GM19467 (cell line): ENCODE data around the gene PLK1.
"Not testable (repeated sequence)": the region's sequence is repeated elsewhere in the genome, so short reads cannot be mapped to it uniquely, and the experiment has no call there.

ENCODE experiments used
- ATAC-seq: cut with Tn5 transposase; IDR thresholded peaks from one replicate; pipeline ENCODE4 v1.9.1; 2021; ENCODE audit warnings: mild to moderate bottlenecking, moderate library complexity; ENCODE audit not compliant: unreplicated experiment

The PLK1 gene

GRCh38 chr16:23706439-23706838 is 27.8 kb downstream of the PLK1 start:
- no peak for ATAC-seq

- ATAC-seq, result no peak
Observed at GRCh38 chr16:23709536-23709935, 30.8 kb downstream of the PLK1 start.

GRCh38 chr16:23710008-23710407 is 31.3 kb downstream of the PLK1 start:
- no peak for ATAC-seq

GRCh38 chr16:23710504-23710903 is 31.8 kb downstream of the PLK1 start:
- no peak for ATAC-seq

- no peak for ATAC-seq
Observed at GRCh38 chr16:23711785-23712184, 33.1 kb downstream of the PLK1 start.

GRCh38 chr16:23712976-23713375 is 34.3 kb downstream of the PLK1 start, which contains the start of gene ERN2:
ERN2 (minus strand) TSS chr16:23713222; CDS start chr16:23713187, 35 bp downstream.
- ATAC-seq, result no peak

GRCh38 chr16:23716484-23716883 is 37.8 kb downstream of the PLK1 start:
- no peak for ATAC-seq

- not testable (repeated sequence) for ATAC-seq
Observed at GRCh38 chr16:23722613-23723240, 44.0 kb downstream of the PLK1 start.

- ATAC-seq, result no peak
Observed at GRCh38 chr16:23724096-23724784, 45.6 kb downstream of the PLK1 start.

GRCh38 chr16:23724785-23725131 is 46.1 kb downstream of the PLK1 start:
- ATAC-seq, result no peak

- no peak for ATAC-seq
Observed at GRCh38 chr16:23726710-23727109, 48.0 kb downstream of the PLK1 start.

- ATAC-seq, result no peak
Observed at GRCh38 chr16:23728112-23728477, 49.4 kb downstream of the PLK1 start.

GRCh38 chr16:23729503-23730424 is 51.1 kb downstream of the PLK1 start:
- ATAC-seq, result no peak

- no peak for ATAC-seq
Observed at GRCh38 chr16:23734176-23734893, 55.6 kb downstream of the PLK1 start.

GRCh38 chr16:23737423-23738028 is 58.8 kb downstream of the PLK1 start:
- not testable (repeated sequence) for ATAC-seq

GRCh38 chr16:23739516-23739915 is 60.8 kb downstream of the PLK1 start:
- ATAC-seq, result no peak
